Measurements from ENCODE around the gene WDFY1.

WDFY1 gene

DNA sequence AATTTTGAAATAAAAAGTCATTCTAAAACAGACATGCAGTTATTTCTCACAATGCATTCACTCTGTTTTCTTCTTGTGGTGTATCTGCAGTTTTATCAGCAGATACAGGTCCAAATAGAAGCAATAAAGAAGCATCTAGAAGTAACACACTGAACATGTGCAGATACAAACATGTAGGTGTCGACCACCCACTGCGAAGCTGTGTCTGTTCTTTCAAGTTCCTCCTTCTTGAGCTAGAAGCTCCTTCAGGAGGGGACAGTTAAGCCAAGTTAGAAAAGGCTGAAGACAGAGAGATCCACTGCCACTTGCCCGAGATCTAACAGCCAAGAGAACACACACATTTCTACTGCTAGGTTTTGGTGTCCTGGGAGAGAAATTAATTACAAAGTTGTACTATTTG, 30.1 kb downstream of the WDFY1 start:
- Histone ChIP-seq H3K4me3 (ENCODE audit: low read length) (no peak overlapping the region), H3K4me1 (ENCODE audit: insufficient read depth, low read length) (no peaks in the 10 kb centered on the region), H3K36me3 (ENCODE audit: insufficient read depth, low read length) (peaks cover 37% of the 10 kb centered on the region), H3K9me3 (ENCODE audit: low read length) (peaks cover 6% of the 10 kb centered on the region), H2AFZ (ENCODE audit: low read depth, low read length) (no peak overlapping the region), H3K27me3 (ENCODE audit: insufficient read depth, low read length) (no peaks in the 10 kb centered on the region)

DNA sequence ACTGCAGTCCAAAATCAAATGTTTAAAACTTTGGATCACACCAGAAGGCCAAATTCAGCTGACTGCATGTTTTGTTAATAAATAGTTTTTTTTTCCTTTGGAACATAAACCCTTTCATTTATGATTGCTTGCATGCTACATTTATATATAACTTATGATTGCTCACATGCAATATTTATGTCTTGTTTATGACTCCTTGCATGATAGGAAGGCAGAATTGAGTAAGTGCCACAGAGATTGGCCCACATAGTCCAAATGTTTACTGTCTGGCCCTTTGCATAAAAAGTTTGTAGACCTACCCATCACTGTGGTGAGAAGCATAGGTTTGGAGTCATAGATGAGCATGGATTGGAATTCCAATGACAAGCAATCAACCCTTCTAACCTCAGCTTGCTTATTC, 30.8 kb downstream of the WDFY1 start:
- Histone ChIP-seq H3K4me3 (ENCODE audit: low read length) (no peak overlapping the region), H3K4me1 (ENCODE audit: insufficient read depth, low read length) (no peaks in the 10 kb centered on the region), H3K36me3 (ENCODE audit: insufficient read depth, low read length) (peaks cover 37% of the 10 kb centered on the region), H3K27me3 (ENCODE audit: insufficient read depth, low read length) (no peaks in the 10 kb centered on the region), H2AFZ (ENCODE audit: low read depth, low read length) (no peak overlapping the region), H3K9me3 (ENCODE audit: low read length) (peaks cover 3% of the 10 kb centered on the region)

DNA sequence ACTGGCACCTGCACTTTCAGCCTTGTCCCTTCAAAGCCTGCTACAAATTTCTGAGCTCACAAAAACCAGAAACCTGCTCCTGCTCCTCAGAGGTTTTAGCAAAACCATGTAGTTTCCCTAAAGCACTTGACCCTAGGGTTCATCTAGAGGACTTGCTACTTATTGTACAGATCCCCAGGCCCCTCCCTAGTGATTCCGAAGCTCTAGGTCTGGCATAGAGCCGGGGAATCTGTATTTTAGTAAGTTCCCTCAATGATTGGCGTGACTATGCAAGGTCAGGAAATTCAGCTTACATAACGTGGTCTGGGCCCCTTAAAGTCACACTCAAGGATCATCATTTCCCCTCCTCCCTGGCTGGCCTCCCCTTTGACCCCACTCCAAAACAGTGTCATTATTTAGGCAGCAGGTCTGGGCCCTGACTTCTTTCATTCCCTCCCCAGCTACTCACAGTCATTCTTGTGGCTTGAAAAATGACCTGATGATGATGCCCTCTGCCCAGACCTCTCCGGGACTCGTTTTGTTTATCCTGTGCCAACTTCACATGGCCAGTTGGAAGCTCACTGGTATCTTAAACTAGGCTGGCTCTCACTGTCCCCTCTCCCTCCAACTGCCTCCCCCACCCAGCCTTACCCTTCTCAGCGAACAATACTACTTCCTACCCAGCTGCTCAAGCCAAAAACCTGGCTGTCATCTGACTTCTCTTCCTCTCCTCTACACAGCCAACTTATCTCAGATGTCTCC, 36.0 kb downstream of the WDFY1 start:
- Histone ChIP-seq H3K27me3 (ENCODE audit: insufficient read depth, low read length) (no peaks in the 10 kb centered on the region), H3K4me3 (ENCODE audit: low read length) (no peak overlapping the region), H3K9me3 (ENCODE audit: low read length) (no peaks in the 10 kb centered on the region), H3K36me3 (ENCODE audit: insufficient read depth, low read length) (peaks cover 18% of the 10 kb centered on the region), H2AFZ (ENCODE audit: low read depth, low read length) (no peak overlapping the region), H3K4me1 (ENCODE audit: insufficient read depth, low read length) (no peaks in the 10 kb centered on the region)

DNA sequence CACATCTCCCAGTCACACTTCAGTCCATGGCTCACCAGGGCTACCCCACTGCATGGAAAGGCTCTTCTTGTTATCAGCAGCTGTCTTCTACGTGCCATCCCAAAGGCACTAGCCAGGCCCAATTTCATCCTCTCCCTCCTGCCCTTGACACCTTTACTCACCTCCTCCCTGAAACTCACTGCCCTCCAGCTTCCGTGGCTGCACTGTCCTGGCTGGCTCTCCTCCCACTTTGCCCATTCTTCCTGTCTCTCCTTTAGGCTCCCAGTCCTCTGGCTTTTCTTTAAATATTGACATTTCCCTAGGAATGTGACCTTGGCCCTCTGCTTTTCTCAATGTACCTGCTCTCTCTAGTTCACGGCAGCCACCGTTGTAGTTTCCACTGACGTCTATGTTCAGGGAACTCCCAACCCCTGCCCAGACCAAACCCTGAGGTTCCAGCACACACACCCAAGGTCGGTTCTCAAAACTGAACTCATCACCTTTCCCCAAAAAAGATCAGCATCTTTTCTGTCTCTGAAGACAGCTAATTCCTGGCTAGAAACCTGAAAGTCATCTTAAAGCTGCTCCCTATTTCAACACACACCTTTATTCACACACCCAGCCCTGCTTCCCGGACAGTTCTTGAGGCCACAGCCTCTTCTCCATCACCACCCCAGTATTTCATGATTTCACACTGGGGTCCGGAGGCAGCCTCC, 36.7 kb downstream of the WDFY1 start:
- H3K4me3 ChIP-seq (ENCODE audit: low read length), result no peak overlapping the region
- peaks cover 24% of the 10 kb centered on the region for H3K36me3 ChIP-seq (ENCODE audit: insufficient read depth, low read length)

DNA sequence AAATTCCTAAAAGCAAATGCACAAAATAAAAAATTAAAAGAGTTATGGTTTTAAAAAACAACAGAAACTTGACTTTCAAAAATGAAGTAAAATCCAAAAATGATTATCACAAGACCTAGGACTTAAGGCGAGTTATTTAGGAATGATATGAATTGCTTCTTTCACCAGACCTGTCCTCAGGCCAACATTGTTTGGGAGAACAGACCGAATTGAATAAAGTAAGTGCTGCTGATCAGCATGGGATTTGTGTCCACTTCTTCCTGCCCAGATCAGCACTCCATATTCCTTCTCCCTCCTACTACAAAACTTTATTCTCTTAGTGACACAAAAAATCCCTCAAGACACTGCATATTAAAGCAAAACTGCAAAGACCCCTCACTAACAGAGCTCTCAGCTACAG, 39.1 kb downstream of the WDFY1 start:
- Histone ChIP-seq H3K4me1 (ENCODE audit: insufficient read depth, low read length) (no peaks in the 10 kb centered on the region), H3K27me3 (ENCODE audit: insufficient read depth, low read length) (no peaks in the 10 kb centered on the region), H3K9me3 (ENCODE audit: low read length) (no peaks in the 10 kb centered on the region), H2AFZ (ENCODE audit: low read depth, low read length) (no peak overlapping the region), H3K36me3 (ENCODE audit: insufficient read depth, low read length) (peaks cover 33% of the 10 kb centered on the region), H3K4me3 (ENCODE audit: low read length) (no peak overlapping the region)

More for the DNA sequence above, 36.7 kb downstream of the WDFY1 start:
- no peaks in the 10 kb centered on the region for H3K27me3 ChIP-seq (ENCODE audit: insufficient read depth, low read length)
- H2AFZ ChIP-seq (ENCODE audit: low read depth, low read length), result no peak overlapping the region
- H3K4me1 ChIP-seq (ENCODE audit: insufficient read depth, low read length), result no peaks in the 10 kb centered on the region
- no peaks in the 10 kb centered on the region for H3K9me3 ChIP-seq (ENCODE audit: low read length)

DNA sequence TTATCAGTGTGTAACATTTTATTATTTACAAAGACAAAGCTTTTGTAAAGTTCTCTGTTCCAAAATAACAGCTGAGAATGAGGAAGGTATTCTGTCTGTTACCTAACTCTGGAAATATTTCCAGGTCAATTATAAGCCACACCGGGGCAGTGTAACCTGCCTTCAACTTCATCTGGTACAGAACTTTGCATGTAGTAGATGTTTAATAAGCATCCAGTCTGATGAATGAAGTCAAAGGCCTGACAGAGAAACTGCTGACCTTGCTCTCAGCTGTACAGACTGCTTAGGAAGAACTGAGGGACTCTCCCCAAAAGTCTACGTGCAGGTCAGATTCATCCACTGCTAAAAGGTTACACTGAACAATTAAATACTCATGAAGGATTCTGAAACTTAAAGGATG, 43.3 kb downstream of the WDFY1 start:
- Histone ChIP-seq H3K36me3 (ENCODE audit: insufficient read depth, low read length) (peaks cover 56% of the 10 kb centered on the region), H3K4me3 (ENCODE audit: low read length) (no peak overlapping the region), H3K9me3 (ENCODE audit: low read length) (no peaks in the 10 kb centered on the region), H3K27me3 (ENCODE audit: insufficient read depth, low read length) (no peaks in the 10 kb centered on the region), H2AFZ (ENCODE audit: low read depth, low read length) (no peak overlapping the region), H3K4me1 (ENCODE audit: insufficient read depth, low read length) (no peaks in the 10 kb centered on the region)

DNA sequence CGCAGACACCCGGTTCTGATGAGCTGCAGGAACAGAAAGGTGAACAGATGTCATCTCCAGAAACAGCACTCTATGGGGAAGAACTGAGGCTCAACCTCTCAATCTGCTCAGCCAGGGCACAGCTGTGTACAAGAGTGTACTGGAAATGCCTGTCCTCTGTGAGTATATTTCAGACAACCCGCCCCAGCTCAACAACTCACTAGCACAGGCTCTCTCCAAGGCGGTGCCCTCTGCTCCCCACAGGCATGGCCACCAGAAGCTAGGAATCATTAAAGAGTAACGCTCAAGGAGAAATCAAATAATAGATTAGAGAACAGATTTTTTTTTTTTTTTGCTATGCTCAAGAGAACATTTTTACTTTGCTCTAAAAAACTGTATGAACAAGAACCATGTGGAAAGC, 43.8 kb downstream of the WDFY1 start:
- Histone ChIP-seq H3K9me3 (ENCODE audit: low read length) (no peaks in the 10 kb centered on the region), H3K4me3 (ENCODE audit: low read length) (no peak overlapping the region), H3K36me3 (ENCODE audit: insufficient read depth, low read length) (peaks cover 60% of the 10 kb centered on the region), H2AFZ (ENCODE audit: low read depth, low read length) (no peak overlapping the region), H3K27me3 (ENCODE audit: insufficient read depth, low read length) (no peaks in the 10 kb centered on the region), H3K4me1 (ENCODE audit: insufficient read depth, low read length) (no peaks in the 10 kb centered on the region)

DNA sequence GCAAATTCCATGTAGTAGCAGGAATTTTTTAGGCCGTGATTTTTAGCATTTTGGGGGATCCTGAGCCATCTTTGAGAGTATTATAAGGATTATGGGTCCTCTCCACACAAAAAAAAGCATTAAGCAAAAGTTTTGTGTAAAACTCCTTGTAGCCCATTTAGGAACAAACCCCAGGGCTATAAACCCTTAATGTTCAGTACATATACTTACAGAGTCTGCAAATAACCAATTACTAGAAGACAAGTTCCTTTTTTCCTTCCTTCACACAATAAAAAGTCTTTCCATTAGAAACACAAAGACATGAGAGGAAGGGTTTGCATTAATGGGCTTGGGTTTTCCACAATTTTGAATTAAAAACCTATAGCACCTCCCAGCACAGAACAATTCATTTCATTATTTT, 44.6 kb downstream of the WDFY1 start:
- Histone ChIP-seq H3K4me3 (ENCODE audit: low read length) (no peak overlapping the region), H3K27me3 (ENCODE audit: insufficient read depth, low read length) (no peaks in the 10 kb centered on the region), H3K4me1 (ENCODE audit: insufficient read depth, low read length) (no peaks in the 10 kb centered on the region), H3K36me3 (ENCODE audit: insufficient read depth, low read length) (peaks cover 60% of the 10 kb centered on the region), H2AFZ (ENCODE audit: low read depth, low read length) (no peak overlapping the region), H3K9me3 (ENCODE audit: low read length) (no peaks in the 10 kb centered on the region)

DNA sequence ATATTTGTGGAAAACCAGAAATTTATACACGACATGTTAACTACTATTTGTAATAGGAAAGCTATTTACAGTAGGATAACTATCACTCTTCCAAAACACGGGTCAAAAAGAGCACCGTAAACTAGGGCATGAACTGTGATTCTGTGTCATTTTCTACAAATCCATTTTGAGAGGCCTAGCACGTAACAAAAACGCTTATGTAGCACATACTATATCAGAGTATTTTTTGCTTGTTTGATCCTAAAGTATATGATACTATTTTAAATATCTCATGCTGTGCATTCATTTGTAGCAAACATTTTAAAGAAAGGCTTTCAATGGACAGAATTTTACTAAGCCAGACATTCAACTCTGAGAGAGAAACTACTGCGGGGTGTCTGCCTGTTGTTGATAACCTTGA, 45.1 kb downstream of the WDFY1 start:
- Histone ChIP-seq H3K4me1 (ENCODE audit: insufficient read depth, low read length) (no peaks in the 10 kb centered on the region), H3K4me3 (ENCODE audit: low read length) (no peak overlapping the region), H3K9me3 (ENCODE audit: low read length) (no peaks in the 10 kb centered on the region), H2AFZ (ENCODE audit: low read depth, low read length) (no peak overlapping the region), H3K27me3 (ENCODE audit: insufficient read depth, low read length) (no peaks in the 10 kb centered on the region), H3K36me3 (ENCODE audit: insufficient read depth, low read length) (peaks cover 60% of the 10 kb centered on the region)

DNA sequence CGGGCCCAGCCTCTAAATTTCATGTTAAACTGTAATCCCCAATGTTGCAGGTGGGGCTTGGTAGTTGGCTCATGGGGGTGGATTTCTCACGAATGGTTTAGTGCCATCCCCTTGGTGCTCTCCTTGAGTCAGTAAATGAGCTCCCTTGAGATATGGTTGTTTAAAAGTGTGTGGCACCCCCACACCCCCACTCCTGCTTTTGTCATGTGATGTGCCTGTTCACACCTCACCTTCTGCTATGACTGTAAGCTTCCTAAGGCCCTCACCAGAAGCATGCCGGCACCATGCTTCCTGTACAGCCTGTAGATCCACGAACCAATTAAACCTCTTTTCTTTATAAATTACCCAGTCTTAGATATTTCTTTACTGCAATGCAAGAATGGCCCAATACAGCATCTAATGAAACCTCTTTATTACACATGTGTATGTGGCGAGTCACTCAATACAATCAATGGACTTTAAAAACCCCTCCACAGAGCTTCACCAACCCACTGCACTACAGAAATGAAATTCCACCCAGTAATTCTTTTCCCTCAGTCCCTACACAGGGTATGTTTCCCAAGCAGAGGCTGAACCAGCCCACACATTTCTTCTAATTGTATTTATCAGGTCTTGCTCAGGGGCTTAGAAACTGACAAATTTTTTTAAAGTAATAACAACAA, 47.3 kb downstream of the WDFY1 start:
- Histone ChIP-seq H3K9me3 (ENCODE audit: low read length) (no peaks in the 10 kb centered on the region), H3K4me3 (ENCODE audit: low read length) (no peak overlapping the region), H3K36me3 (ENCODE audit: insufficient read depth, low read length) (peaks cover 65% of the 10 kb centered on the region), H3K4me1 (ENCODE audit: insufficient read depth, low read length) (no peaks in the 10 kb centered on the region), H3K27me3 (ENCODE audit: insufficient read depth, low read length) (no peaks in the 10 kb centered on the region), H2AFZ (ENCODE audit: low read depth, low read length) (no peak overlapping the region)

DNA sequence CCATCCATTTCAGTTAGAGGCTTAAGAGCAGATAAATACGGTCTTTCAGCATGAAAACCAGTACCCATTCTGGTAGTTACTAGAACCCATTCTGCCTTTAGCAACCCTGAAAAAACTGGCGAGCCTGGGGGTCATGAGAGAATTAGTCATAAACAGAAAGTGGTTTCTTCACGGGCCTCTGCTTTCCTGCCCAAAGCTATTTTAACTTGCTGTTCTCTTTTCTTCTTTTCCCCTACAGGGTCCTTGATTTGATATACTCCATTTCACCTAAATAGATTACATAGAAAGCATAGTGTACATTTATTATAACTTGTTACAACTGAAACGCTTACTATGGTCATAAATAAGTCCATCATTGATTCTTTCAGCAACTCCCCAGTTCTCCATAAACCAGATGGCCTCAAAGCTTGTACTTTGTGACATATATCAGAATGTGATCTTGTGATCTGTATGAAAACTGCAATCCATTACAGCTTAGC, 48.3 kb downstream of the WDFY1 start:
- Histone ChIP-seq H2AFZ (ENCODE audit: low read depth, low read length) (no peak overlapping the region), H3K27me3 (ENCODE audit: insufficient read depth, low read length) (no peaks in the 10 kb centered on the region), H3K9me3 (ENCODE audit: low read length) (no peaks in the 10 kb centered on the region), H3K4me3 (ENCODE audit: low read length) (no peak overlapping the region), H3K36me3 (ENCODE audit: insufficient read depth, low read length) (peaks cover 64% of the 10 kb centered on the region), H3K4me1 (ENCODE audit: insufficient read depth, low read length) (no peaks in the 10 kb centered on the region)

DNA sequence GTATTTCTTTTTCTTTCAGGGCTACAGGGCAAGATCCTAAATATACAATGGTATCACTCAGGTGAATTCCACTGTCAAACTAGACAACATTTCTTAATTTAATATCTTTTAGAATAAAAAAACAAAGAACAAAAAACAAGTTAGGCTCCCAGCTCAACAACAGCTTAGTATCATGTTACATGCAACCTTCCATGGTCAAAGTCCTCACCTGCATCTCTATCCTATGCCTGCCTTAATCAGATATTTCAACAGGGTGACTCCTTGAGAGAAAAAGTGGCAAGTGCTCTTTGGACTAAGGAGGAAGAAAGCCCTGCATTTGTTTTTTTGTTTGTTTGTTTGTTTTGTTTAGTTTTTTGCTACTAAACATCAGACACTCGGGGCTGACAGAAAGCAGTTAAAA, 50.2 kb downstream of the WDFY1 start:
- no peaks in the 10 kb centered on the region for H3K9me3 ChIP-seq (ENCODE audit: low read length)
- H3K4me3 ChIP-seq (ENCODE audit: low read length), result no peak overlapping the region
- no peak overlapping the region for H2AFZ ChIP-seq (ENCODE audit: low read depth, low read length)
- H3K4me1 ChIP-seq (ENCODE audit: insufficient read depth, low read length), result no peaks in the 10 kb centered on the region
- no peaks in the 10 kb centered on the region for H3K27me3 ChIP-seq (ENCODE audit: insufficient read depth, low read length)
- peaks cover 52% of the 10 kb centered on the region for H3K36me3 ChIP-seq (ENCODE audit: insufficient read depth, low read length)

DNA sequence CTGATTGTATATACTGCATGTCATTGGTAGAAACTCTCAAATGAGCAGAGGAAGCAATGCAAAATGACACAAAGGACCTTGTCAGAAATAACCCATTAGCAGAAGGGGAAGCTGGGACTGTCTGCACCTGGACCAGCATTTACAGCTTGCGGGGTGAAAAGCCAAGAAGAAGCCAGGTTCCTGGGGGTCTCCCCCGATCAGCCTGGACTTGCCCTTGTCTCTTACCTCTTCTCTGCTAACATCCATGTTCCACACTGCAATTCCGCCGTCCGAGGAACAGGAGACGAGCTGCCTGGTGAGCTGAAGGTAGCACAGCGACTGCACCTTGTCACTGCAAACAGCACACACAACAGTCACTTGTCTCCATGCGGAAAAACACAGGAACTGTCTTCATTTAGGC, 51.1 kb downstream of the WDFY1 start:
- H3K27me3 ChIP-seq (ENCODE audit: insufficient read depth, low read length), result no peaks in the 10 kb centered on the region
- H2AFZ ChIP-seq (ENCODE audit: low read depth, low read length), result no peak overlapping the region
- no peaks in the 10 kb centered on the region for H3K4me1 ChIP-seq (ENCODE audit: insufficient read depth, low read length)
- no peak overlapping the region for H3K4me3 ChIP-seq (ENCODE audit: low read length)
- H3K9me3 ChIP-seq (ENCODE audit: low read length), result no peaks in the 10 kb centered on the region
- peaks cover 55% of the 10 kb centered on the region for H3K36me3 ChIP-seq (ENCODE audit: insufficient read depth, low read length)

Data from neuron (in vitro differentiated cells).